Measurements from ENCODE around the gene TEX19.

- no peak for TF ChIP-seq CTCF (conservative IDR thresholded peaks at IDR 0.05)
- TF ChIP-seq EZH2 (IDR thresholded peaks at IDR 0.05; ENCODE audit: low read depth) = no peak
Observed at GRCh38 chr17:82324566-82325285, 34.3 kb upstream of the TEX19 start.
